Activated B cell treated with CpG ODN at 0.5 μM for 24 hours (primary cell): Measurements from ENCODE around the gene CENPT. TPM values are rescaled to one million over a fixed set of nuclear protein-coding genes. Genes with fewer than 3 reads are reported as not detected.

Experiments used
- ATAC-seq: fragments of 200-7000 bp; cut with Tn5 transposase; one replicate; pipeline ENCODE4 v1.10.0; 2021; ENCODE audit warnings: low read depth, mild to moderate bottlenecking, moderate library complexity
- CTCF ChIA-PET: fragments of 350-600 bp; sonication (Branson Sonifier 250); formaldehyde crosslinking; loops from one replicate; lab custom pipeline; 2021; ENCODE audit warnings: antibody characterized with exemption; lab: Charles Lee
- POLR2A ChIA-PET: fragments of 350-600 bp; sonication (Branson Sonifier 250); formaldehyde crosslinking; loops from one replicate; lab custom pipeline; 2021; ENCODE audit warnings: antibody characterized with exemption; lab: Charles Lee
- DNase-seq: peaks from one replicate; pipeline ENCODE4 v3.0.0; 2022
- H3K27ac Mint-ChIP-seq: one replicate; pipeline ENCODE4 v1.8.0; 2020; ENCODE audit warnings: mixed read lengths
- H3K27me3 Mint-ChIP-seq: one replicate; pipeline ENCODE4 v1.8.0; 2021; ENCODE audit warnings: mixed read lengths
- H3K36me3 Mint-ChIP-seq: one replicate; pipeline ENCODE4 v1.8.0; 2021; ENCODE audit warnings: low read depth, mixed read lengths
- H3K4me1 Mint-ChIP-seq: one replicate; pipeline ENCODE4 v1.8.0; 2021; ENCODE audit warnings: mixed read lengths
- H3K4me3 Mint-ChIP-seq: one replicate; pipeline ENCODE4 v1.8.0; 2020; ENCODE audit warnings: mild to moderate bottlenecking, mixed read lengths
- H3K9me3 Mint-ChIP-seq: one replicate; pipeline ENCODE4 v1.8.0; 2020; ENCODE audit warnings: mixed read lengths
- CTCF ChIP-seq: fragments of 200-600 bp; IDR thresholded peaks from one replicate; pipeline ENCODE4 v1.8.0; 2022; ENCODE audit warnings: antibody characterized with exemption, mild to moderate bottlenecking
- intact Hi-C: fragments of 100-400 bp; cut with micrococcal nuclease; formaldehyde crosslinking; loops from one replicate; pipeline ENCODE4 v1.15.1; 2024
- total RNA-seq: library from RNA; stranded (reverse); gene quantifications from 2 replicates; pipeline ENCODE4 v1.2.3, GENCODE V29; 2022

CENPT gene
- total RNA-seq, 1 donor from 2014 or later, result 54.2 TPM

- peaks cover 43% of the 10 kb centered on the region for H3K4me1 Mint-ChIP-seq
- H3K36me3 Mint-ChIP-seq, result peaks cover 21% of the 10 kb centered on the region
- no peak for DNase-seq
- no peak for TF ChIP-seq CTCF
- intact Hi-C loops, result loop anchor here (2.0 to 10.0 kb wide), 9 partner anchors 120 to 1578 kb away; partner anchors contain the start of genes ATP6V0D1, CTCF, ESRP2 and FHOD1
- ChIA-PET CTCF (interaction anchor here (0.8 to 1.5 kb wide), 4 partner anchors 9 to 26 kb away, joined by 3 to 11 read pairs (median 4); no protein-coding TSS in a partner anchor), POLR2A (interaction anchor here (0.5 to 2.2 kb wide), 16 partner anchors 9 to 700 kb away, joined by 3 to 15 read pairs (median 6); partner anchors contain the start of genes ACD, DDX28, DUS2 and GFOD2)
- peak overlapping the region; percentile 96 for H3K27ac Mint-ChIP-seq
- H3K4me3 Mint-ChIP-seq, result peak overlapping the region; percentile 96
- H3K27me3 Mint-ChIP-seq, result no peaks in the 10 kb centered on the region
- no peaks in the 10 kb centered on the region for H3K9me3 Mint-ChIP-seq
- no peak for ATAC-seq
Measured at GRCh38 chr16:67807148-67807682, 40.3 kb downstream of the CENPT start.

- ChIA-PET POLR2A (interaction anchor here (0.5 to 2.2 kb wide), 22 partner anchors 10 to 700 kb away, joined by 3 to 15 read pairs (median 4); partner anchors contain the start of genes ACD, DDX28, DUS2 and GFOD2), CTCF (interaction anchor here (0.8 to 1.5 kb wide), 2 partner anchors 10 to 27 kb away, joined by 3 to 11 read pairs; no protein-coding TSS in a partner anchor)
- peak within 1 kb of the TSS; percentile 96 for H3K4me3 Mint-ChIP-seq
- peaks cover 49% of the 10 kb centered on the region for H3K4me1 Mint-ChIP-seq
- no peaks in the 10 kb centered on the region for H3K27me3 Mint-ChIP-seq
- TF ChIP-seq CTCF, result no peak
- DNase-seq (peak; percentile 93), ATAC-seq (peak; percentile 89)
- H3K9me3 Mint-ChIP-seq, result no peaks in the 10 kb centered on the region
- peaks cover 23% of the 10 kb centered on the region for H3K36me3 Mint-ChIP-seq
- intact Hi-C loops, result loop anchor here (1.0 to 10.0 kb wide), 18 partner anchors 10 to 1578 kb away; partner anchors contain the start of genes ACD, ATP6V0D1, CTCF and ESRP2
- H3K27ac Mint-ChIP-seq, result peak within 1 kb of the TSS; percentile 96
Measured at GRCh38 chr16:67806428-67807147, 40.9 kb downstream of the CENPT start, which contains the start of the genes RANBP10 and TSNAXIP1. RANBP10 (minus strand) TSS chr16:67806560; CDS start chr16:67806536, 24 bp downstream. TSNAXIP1 (plus strand) TSS chr16:67806889; CDS start chr16:67807150, 261 bp downstream.

GRCh38 chr16:67805718-67806427 is 41.6 kb downstream of the CENPT start:
- Mint-ChIP-seq H3K27me3 (no peaks in the 10 kb centered on the region), H3K36me3 (peaks cover 25% of the 10 kb centered on the region), H3K4me3 (peak overlapping the region; percentile 96), H3K4me1 (peaks cover 56% of the 10 kb centered on the region), H3K9me3 (no peaks in the 10 kb centered on the region), H3K27ac (peak overlapping the region; percentile 96)
- ATAC-seq (no peak), DNase-seq (no peak)
- TF ChIP-seq CTCF, result no peak
- POLR2A ChIA-PET, result interaction anchor here (0.6 to 2.2 kb wide), 18 partner anchors 11 to 505 kb away, joined by 3 to 15 read pairs (median 5); partner anchors contain the start of genes ACD, DDX28, DUS2 and GFOD2
- intact Hi-C loops, result loop anchor here (1.0 to 10.0 kb wide), 18 partner anchors 10 to 1579 kb away; partner anchors contain the start of genes ACD, ATP6V0D1, CTCF and ESRP2
- CTCF ChIA-PET, result interaction anchor here (1.5 to 1.9 kb wide), 2 partner anchors 11 to 86 kb away, joined by 4 to 11 read pairs; partner anchors contain the start of gene GFOD2

DNA sequence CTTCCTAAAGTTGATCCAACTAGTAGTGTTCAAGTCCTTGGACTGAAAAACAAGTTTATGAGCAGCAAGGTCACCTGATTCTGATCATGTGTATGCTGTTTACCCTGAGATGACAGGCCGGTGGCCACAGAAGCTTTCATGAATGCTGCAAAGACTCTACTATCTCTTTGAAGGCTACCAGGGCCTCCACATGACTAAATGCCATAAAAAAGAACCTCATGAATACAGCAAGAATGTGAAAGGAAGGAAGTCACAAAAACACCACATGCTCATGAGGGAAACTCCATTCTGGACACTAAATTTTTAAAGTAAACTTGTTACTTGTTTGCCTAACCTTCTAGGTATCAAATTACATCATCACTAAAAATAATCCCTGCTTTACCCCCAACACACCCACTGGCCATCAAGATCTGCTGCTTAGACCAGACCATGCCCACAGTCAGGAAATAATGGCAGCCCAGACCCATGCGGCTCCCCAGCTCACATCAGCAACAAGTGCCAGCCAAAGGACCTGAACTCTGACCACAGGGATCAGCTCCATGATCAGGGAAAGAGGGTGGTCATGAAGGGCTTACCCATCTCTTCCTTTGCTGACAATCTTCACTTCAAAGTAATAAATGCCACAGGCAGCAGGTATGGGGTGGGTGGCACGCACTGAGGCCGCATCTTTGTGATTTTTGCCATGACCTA is 42.5 kb downstream of the CENPT start:
- DNase-seq, result no peak
- Mint-ChIP-seq H3K9me3 (no peaks in the 10 kb centered on the region), H3K36me3 (peaks cover 33% of the 10 kb centered on the region), H3K4me1 (peaks cover 65% of the 10 kb centered on the region), H3K27ac (peak overlapping the region; percentile 96), H3K4me3 (peak overlapping the region; percentile 96), H3K27me3 (no peaks in the 10 kb centered on the region)
- no peak for ATAC-seq
- POLR2A ChIA-PET, result no interaction called here
- TF ChIP-seq CTCF, result no peak
- CTCF ChIA-PET, result interaction anchor here (1.9 to 2.6 kb wide), 2 partner anchors 11 to 85 kb away, joined by 4 to 17 read pairs; partner anchors contain the start of gene GFOD2
- intact Hi-C loops, result loop anchor here (5.0 to 10.0 kb wide), 4 partner anchors 118 to 1580 kb away; partner anchors contain the start of genes FHOD1, SLC9A5 and TERF2
